Uterus (tissue), 4 donors: ENCODE measurements around the gene PAIP2. TPM values are rescaled to one million over a fixed set of nuclear protein-coding genes. Genes with fewer than 3 reads are reported as not detected.
"Not testable (repeated sequence)": the region's sequence is repeated elsewhere in the genome, so short reads cannot be mapped to it uniquely, and the experiment has no call there.

Experiments used
- DNase-seq, 2 donors: peaks; one replicate each; pipeline ENCODE4 v3.0.0-alpha.2; 2019 to 2020
- H3K27ac ChIP-seq, 2 donors: fragments of 200-600 bp; sonication (generic); 1 replicate in 1 of 2; 2 replicates in 1 of 2; pipeline ENCODE4 v1.5.1; 2016 to 2018
- H3K27me3 ChIP-seq, 2 donors: fragments of 200-600 bp; sonication (generic); one replicate each; pipeline ENCODE4 v1.5.1; 2018 to 2019; ENCODE audit warnings: control low read depth in 1 of 2
- H3K36me3 ChIP-seq, 2 donors: fragments of 200-600 bp; sonication (generic); one replicate each; pipeline ENCODE4 v1.5.1; 2019; ENCODE audit warnings: control low read depth in 1 of 2
- H3K4me1 ChIP-seq, 2 donors: fragments of 200-600 bp; sonication (generic); one replicate each; pipeline ENCODE4 v1.5.1; 2018 to 2019; ENCODE audit warnings: control low read depth in 1 of 2
- H3K4me3 ChIP-seq, 2 donors: fragments of 200-600 bp; sonication (generic); 1 replicate in 1 of 2; 2 replicates in 1 of 2; pipeline ENCODE4 v1.5.1; 2018 to 2019; ENCODE audit warnings: mild to moderate bottlenecking in 1 of 2
- H3K9me3 ChIP-seq, 2 donors: fragments of 200-600 bp; sonication (generic); one replicate each; pipeline ENCODE4 v1.5.1; 2019; ENCODE audit warnings: control low read depth in 1 of 2
- CTCF ChIP-seq, 4 experiments: fragments of 200-600 bp in 2 of 4; fragments of 450-650 bp in 2 of 4; sonication (generic) in 2 of 4; IDR thresholded peaks; one replicate each; pipeline ENCODE4 v1.5.1; 2016 to 2019; ENCODE audit warnings: antibody characterized with exemption in 4 of 4, mild to moderate bottlenecking in 2 of 4, moderate library complexity in 1 of 4
- POLR2A ChIP-seq, 2 donors: fragments of 450-650 bp; IDR thresholded peaks; one replicate each; pipeline ENCODE4 v1.6.1; 2016; ENCODE audit warnings: antibody characterized with exemption in 2 of 2, mild to moderate bottlenecking in 1 of 2, moderate library complexity in 1 of 2
- intact Hi-C: fragments of 100-400 bp; cut with DNase I; formaldehyde crosslinking; loops from one replicate; pipeline ENCODE4 v1.15.1; 2023; ENCODE audit warnings: low total_unique reads
- total RNA-seq, 4 donors: library from RNA; depleted of rRNA in 3 of 4; stranded (reverse); fragments of >200 nt in 3 of 4; gene quantifications; one replicate each; pipeline versions ENCODE4 v1.1.0 to v1.2.4, GENCODE V29; 2014 to 2023
- donor health status: DM: yes; HTN: yes; CAD: no.

The PAIP2 gene
- total RNA-seq, 4 donors from 2014 or later, result 43.5 to 144 (median 87.7) TPM

GRCh38 chr5:139306628-139307379 lies 34.9 kb upstream of the PAIP2 start:
- DNase-seq, result no peak
- peaks cover 14 to 23% of the 10 kb centered on the region in 2 donors for H3K4me1 ChIP-seq

GRCh38 chr5:139308797-139309196 lies 32.9 kb upstream of the PAIP2 start:
- Histone ChIP-seq H3K36me3 (no peaks in the 10 kb centered on the region), H3K9me3 (no peaks in the 10 kb centered on the region), H3K4me1 (peaks cover 11 to 19% of the 10 kb centered on the region in 2 donors), H3K4me3 (no peak overlapping the region), H3K27ac (no peak overlapping the region), H3K27me3 (no peaks in the 10 kb centered on the region)
- no peak for TF ChIP-seq POLR2A (IDR thresholded peaks at IDR 0.05)
- no peak for TF ChIP-seq CTCF (IDR thresholded peaks at IDR 0.05)
- intact Hi-C loops, result no loop called here
- no peak for DNase-seq

More at GRCh38 chr5:139306628-139307379, 34.9 kb upstream of the PAIP2 start:
- H3K27me3 ChIP-seq, result no peaks in the 10 kb centered on the region
- intact Hi-C loops, result no loop called here
- no peak overlapping the region for H3K4me3 ChIP-seq
- no peak for TF ChIP-seq CTCF (IDR thresholded peaks at IDR 0.05)
- no peak for TF ChIP-seq POLR2A (IDR thresholded peaks at IDR 0.05)
- no peaks in the 10 kb centered on the region for H3K36me3 ChIP-seq
- H3K9me3 ChIP-seq, result no peaks in the 10 kb centered on the region
- H3K27ac ChIP-seq, result no peak overlapping the region

- not testable (repeated sequence) for H3K4me3 ChIP-seq
Measured at GRCh38 chr5:139310715-139311186, 30.9 kb upstream of the PAIP2 start.

GRCh38 chr5:139312075-139312474 lies 29.6 kb upstream of the PAIP2 start:
- Histone ChIP-seq H3K9me3 (no peaks in the 10 kb centered on the region), H3K27me3 (no peaks in the 10 kb centered on the region), H3K27ac (no peak overlapping the region), H3K4me3 (no peak overlapping the region), H3K4me1 (peaks cover 7 to 14% of the 10 kb centered on the region in 2 donors), H3K36me3 (no peaks in the 10 kb centered on the region)
- TF ChIP-seq POLR2A (IDR thresholded peaks at IDR 0.05), result no peak
- no peak for TF ChIP-seq CTCF (IDR thresholded peaks at IDR 0.05)
- intact Hi-C loops, result no loop called here
- no peak for DNase-seq

More at GRCh38 chr5:139310715-139311186, 30.9 kb upstream of the PAIP2 start:
- intact Hi-C loops, H3K27ac ChIP-seq, H3K27me3 ChIP-seq, DNase-seq, H3K9me3 ChIP-seq, H3K36me3 ChIP-seq: not testable (repeated sequence)
- peaks cover 9 to 19% of the 10 kb centered on the region in 2 donors for H3K4me1 ChIP-seq

GRCh38 chr5:139314276-139314675 lies 27.4 kb upstream of the PAIP2 start:
- H3K27ac ChIP-seq, result no peak overlapping the region

More at GRCh38 chr5:139314276-139314675, 27.4 kb upstream of the PAIP2 start:
- DNase-seq, result no peak
- H3K36me3 ChIP-seq, result no peaks in the 10 kb centered on the region
- H3K27me3 ChIP-seq, result no peaks in the 10 kb centered on the region
- peaks cover 7 to 14% of the 10 kb centered on the region in 2 donors for H3K4me1 ChIP-seq
- no peak overlapping the region for H3K4me3 ChIP-seq
- no peaks in the 10 kb centered on the region for H3K9me3 ChIP-seq
- intact Hi-C loops, result no loop called here
- no peak for TF ChIP-seq CTCF (IDR thresholded peaks at IDR 0.05)
- TF ChIP-seq POLR2A (IDR thresholded peaks at IDR 0.05), result no peak
